HEK293T (cell line): ENCODE measurements around the gene KCNMA1.

ENCODE experiments used
- FOXA1 ChIP-seq: fragments of 450-650 bp; IDR thresholded peaks from 2 replicates; pipeline ENCODE4 v1.6.1; 2016; ENCODE audit warnings: mild to moderate bottlenecking
- FOXM1 ChIP-seq: fragments of 450-650 bp; IDR thresholded peaks from 2 replicates; pipeline ENCODE4 v1.6.1; 2017; ENCODE audit warnings: mild to moderate bottlenecking, borderline replicate concordance
- LEF1 ChIP-seq: fragments of 450-650 bp; IDR thresholded peaks from 2 replicates; pipeline ENCODE4 v1.6.1; 2017; ENCODE audit warnings: mild to moderate bottlenecking, borderline replicate concordance
- NFRKB ChIP-seq: fragments of 450-650 bp; IDR thresholded peaks from 2 replicates; pipeline ENCODE4 v1.6.1; 2016; ENCODE audit warnings: mild to moderate bottlenecking, moderate library complexity
- SP1 ChIP-seq: fragments of 450-650 bp; IDR thresholded peaks from 2 replicates; pipeline ENCODE4 v1.6.1; 2017

GRCh38 chr10:77135555-77135954 lies 502.1 kb downstream of the KCNMA1 start:
- TF ChIP-seq LEF1 (no peak), FOXA1 (no peak), SP1 (no peak), NFRKB (no peak), FOXM1 (no peak)
